GM20000 (cell line): Measurements from ENCODE around the gene HTR5A.

Experiments used
- DNase-seq: peaks from one replicate; pipeline ENCODE4 v3.0.0; 2012; ENCODE audit warnings: low spot score
- CTCF ChIP-seq: IDR thresholded peaks from 2 replicates; pipeline ENCODE4 v1.5.1; 2012; ENCODE audit warnings: mild to moderate bottlenecking, control low read depth; ENCODE audit errors: extremely low read depth, missing control alignments

HTR5A gene

GRCh38 chr7:155122831-155123230, 52.7 kb downstream of the HTR5A start:
- DNase-seq, result no peak
- no peak for TF ChIP-seq CTCF

GRCh38 chr7:155123413-155123812, 53.3 kb downstream of the HTR5A start:
- no peak for TF ChIP-seq CTCF
- DNase-seq, result no peak

GRCh38 chr7:155124706-155125105, 54.6 kb downstream of the HTR5A start:
- DNase-seq, result peak; percentile 29
- no peak for TF ChIP-seq CTCF

GRCh38 chr7:155129186-155129585, 59.1 kb downstream of the HTR5A start:
- no peak for TF ChIP-seq CTCF
- no peak for DNase-seq

DNA sequence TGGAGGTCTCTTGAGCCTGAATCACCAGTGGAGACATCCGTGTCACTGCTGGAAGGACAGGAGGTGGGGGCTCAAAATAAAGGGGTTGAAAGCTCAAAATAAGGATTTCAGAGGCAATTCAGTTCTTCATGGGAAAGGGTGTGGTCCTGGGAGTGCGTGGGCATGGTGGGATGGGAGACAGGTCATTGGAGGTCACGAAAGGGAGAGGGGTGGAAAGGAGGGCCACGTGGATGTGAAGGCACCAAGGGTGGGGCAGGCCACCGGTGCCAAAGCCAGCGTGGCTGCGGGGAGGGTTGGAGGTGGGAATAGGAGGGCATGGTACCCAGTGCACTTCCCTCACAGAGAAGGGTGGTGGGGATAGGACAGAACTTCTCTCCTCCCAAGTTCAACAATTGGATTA, 59.7 kb downstream of the HTR5A start:
- TF ChIP-seq CTCF, result no peak
- DNase-seq, result no peak

DNA sequence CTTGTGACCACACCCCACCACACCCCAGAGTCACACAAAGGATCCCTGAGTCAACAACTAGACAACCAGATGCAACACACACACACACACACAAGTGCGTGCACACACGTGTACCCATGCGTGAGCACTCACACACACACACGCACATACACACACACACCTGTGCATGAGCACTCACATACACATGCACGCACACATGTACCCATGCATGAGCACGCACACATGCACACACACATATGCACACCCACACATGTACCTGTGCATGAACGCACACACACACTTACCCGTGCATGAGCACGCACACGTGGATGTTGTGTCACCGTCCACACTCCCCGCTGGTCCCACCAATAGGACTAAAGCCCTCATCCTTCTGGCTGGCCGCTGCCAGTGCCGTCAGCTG, 60.4 kb downstream of the HTR5A start:
- no peak for TF ChIP-seq CTCF
- DNase-seq, result no peak

- TF ChIP-seq CTCF, result no peak
- DNase-seq, result no peak
Measured at GRCh38 chr7:155131090-155131489, 61.0 kb downstream of the HTR5A start.
